Activated T-cell treated with anti-CD3 and anti-CD28 coated beads, Interleukin-2, amount 50 U/mL, for 4 hours (primary cell): ENCODE measurements around the gene FOXP1. TPM values are rescaled to one million over a fixed set of nuclear protein-coding genes. Genes with fewer than 3 reads are reported as not detected.

ENCODE experiments used
- ATAC-seq, 2 donors: fragments of 200-7000 bp; cut with Tn5 transposase; one replicate each; pipeline ENCODE4 v1.10.0; 2021
- DNase-seq: peaks from one replicate; pipeline ENCODE4 v3.0.0-alpha.2; 2020
- H3K27me3 Mint-ChIP-seq: one replicate; pipeline ENCODE4 v1.8.0; 2021; ENCODE audit warnings: low read depth, mixed read lengths
- H3K36me3 Mint-ChIP-seq: one replicate; pipeline ENCODE4 v1.8.0; 2022; ENCODE audit warnings: mixed read lengths; ENCODE audit not compliant: insufficient read depth
- H3K4me1 Mint-ChIP-seq: one replicate; pipeline ENCODE4 v1.8.0; 2021; ENCODE audit warnings: low read depth, mixed read lengths
- H3K4me3 Mint-ChIP-seq: one replicate; pipeline ENCODE4 v1.8.0; 2021; ENCODE audit warnings: mild to moderate bottlenecking, moderate library complexity, mixed read lengths
- H3K9me3 Mint-ChIP-seq: one replicate; pipeline ENCODE4 v1.8.0; 2021; ENCODE audit warnings: mixed read lengths
- total RNA-seq, 3 donors: library from RNA; stranded (reverse); gene quantifications; one replicate each; pipeline ENCODE4 v1.2.1, GENCODE V29; 2021

Gene FOXP1
- total RNA-seq, 3 donors from 2014 or later: 251 to 263 (median 256) TPM

GRCh38 chr3:71067977-71068654, 515.4 kb downstream of the FOXP1 start:
- Mint-ChIP-seq H3K9me3 (no peaks in the 10 kb centered on the region), H3K4me1 (peaks cover 63% of the 10 kb centered on the region), H3K36me3 (peaks cover 9% of the 10 kb centered on the region), H3K27me3 (no peaks in the 10 kb centered on the region), H3K4me3 (no peak overlapping the region)
- DNase-seq: no peak
- peak; percentile 12 to 15 for ATAC-seq

- peak; percentile 25 to 27 for ATAC-seq
- Mint-ChIP-seq H3K4me1 (peaks cover 61% of the 10 kb centered on the region), H3K27me3 (no peaks in the 10 kb centered on the region), H3K36me3 (peaks cover 14% of the 10 kb centered on the region), H3K9me3 (no peaks in the 10 kb centered on the region), H3K4me3 (peak overlapping the region; percentile 91)
- DNase-seq: peak; percentile 56
Observed at GRCh38 chr3:71066849-71067261, 516.7 kb downstream of the FOXP1 start.

- peaks cover 61% of the 10 kb centered on the region for H3K4me1 Mint-ChIP-seq
- no peaks in the 10 kb centered on the region for H3K27me3 Mint-ChIP-seq
- no peaks in the 10 kb centered on the region for H3K9me3 Mint-ChIP-seq
- DNase-seq: peak; percentile 27
- H3K36me3 Mint-ChIP-seq: peaks cover 18% of the 10 kb centered on the region
- peak overlapping the region; percentile 91 for H3K4me3 Mint-ChIP-seq
- ATAC-seq: peak; percentile 5 to 13
Observed at GRCh38 chr3:71066356-71066755, 517.2 kb downstream of the FOXP1 start.

- DNase-seq (no peak), ATAC-seq (no peak)
- H3K9me3 Mint-ChIP-seq: no peaks in the 10 kb centered on the region
- peak overlapping the region; percentile 91 for H3K4me3 Mint-ChIP-seq
- no peaks in the 10 kb centered on the region for H3K27me3 Mint-ChIP-seq
- peaks cover 61% of the 10 kb centered on the region for H3K4me1 Mint-ChIP-seq
- H3K36me3 Mint-ChIP-seq: peaks cover 20% of the 10 kb centered on the region
Observed at GRCh38 chr3:71065764-71066013, 517.8 kb downstream of the FOXP1 start.

- Mint-ChIP-seq H3K9me3 (no peaks in the 10 kb centered on the region), H3K4me3 (peak overlapping the region; percentile 91), H3K4me1 (peaks cover 61% of the 10 kb centered on the region), H3K36me3 (peaks cover 25% of the 10 kb centered on the region), H3K27me3 (no peaks in the 10 kb centered on the region)
- peak; percentile 68 for DNase-seq
- ATAC-seq: peak; percentile 39 to 41
Observed at GRCh38 chr3:71064956-71065763, 518.4 kb downstream of the FOXP1 start.

DNA sequence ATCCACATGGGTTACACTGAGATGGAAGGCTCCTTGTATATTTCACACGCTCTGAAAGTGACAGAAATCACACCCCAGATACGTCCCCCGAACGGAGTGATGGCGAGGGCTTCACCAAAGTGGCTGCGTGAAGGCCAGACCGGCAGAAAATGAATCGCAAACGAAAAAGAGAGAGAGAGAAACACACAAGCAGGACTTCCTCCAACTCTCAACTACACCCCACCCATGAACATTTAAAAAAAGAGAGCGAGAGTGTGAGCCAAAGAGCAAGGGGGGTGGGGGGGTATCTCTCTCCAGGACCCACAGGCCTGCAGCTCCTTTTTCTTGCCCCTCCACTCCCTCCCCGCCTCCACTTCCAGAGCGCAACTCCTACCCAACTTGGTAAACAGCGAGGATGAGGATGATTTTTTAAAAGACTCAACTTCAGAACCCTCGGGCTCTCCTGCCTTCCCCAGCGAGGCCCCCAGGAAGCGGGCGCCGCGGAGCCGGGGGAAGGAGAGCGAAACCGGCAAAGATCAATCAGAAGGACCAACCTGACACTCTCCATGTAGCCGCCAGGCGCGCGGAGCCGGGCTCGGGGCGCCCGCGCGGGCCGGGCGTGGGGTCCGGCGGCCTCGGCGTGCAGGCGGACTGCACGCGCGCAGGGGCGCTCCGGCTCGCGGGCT, 519.1 kb downstream of the FOXP1 start:
- Mint-ChIP-seq H3K4me1 (peaks cover 60% of the 10 kb centered on the region), H3K36me3 (peaks cover 26% of the 10 kb centered on the region)

DNA sequence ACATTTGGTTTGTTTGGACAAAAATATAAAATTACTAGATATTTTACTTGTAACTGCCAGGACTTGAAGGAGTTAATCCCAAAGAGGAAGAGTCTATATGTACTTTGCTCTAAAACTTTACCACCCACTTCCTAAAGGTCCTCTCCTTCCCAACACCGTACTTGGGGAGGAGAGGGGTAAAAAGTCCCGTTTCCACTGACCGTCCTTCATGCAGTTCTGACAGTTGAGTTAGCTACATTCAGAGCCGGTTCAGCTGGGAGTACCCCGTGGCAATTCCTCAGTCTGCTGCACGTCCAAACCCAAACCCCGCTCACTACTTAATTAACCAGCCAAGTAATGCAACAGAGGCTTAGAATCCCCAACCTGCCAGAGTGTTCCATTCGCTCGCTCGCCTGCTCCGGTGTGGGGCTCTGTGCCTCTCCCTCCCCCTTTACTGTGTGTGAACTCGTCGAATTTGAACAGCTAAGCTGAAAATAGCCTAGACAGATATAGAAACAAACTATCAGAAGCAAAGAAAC, 519.7 kb downstream of the FOXP1 start:
- Mint-ChIP-seq H3K36me3 (peaks cover 26% of the 10 kb centered on the region), H3K4me3 (no peak overlapping the region), H3K9me3 (no peaks in the 10 kb centered on the region), H3K27me3 (no peaks in the 10 kb centered on the region), H3K4me1 (peaks cover 59% of the 10 kb centered on the region)
- DNase-seq (peak; percentile 45), ATAC-seq (peak; percentile 24 to 26)

More for the DNA sequence above, 519.1 kb downstream of the FOXP1 start:
- H3K27me3 Mint-ChIP-seq: no peaks in the 10 kb centered on the region
- ATAC-seq (peak; percentile 25 to 36), DNase-seq (peak; percentile 50)
- H3K4me3 Mint-ChIP-seq: no peak overlapping the region
- H3K9me3 Mint-ChIP-seq: no peaks in the 10 kb centered on the region

DNA sequence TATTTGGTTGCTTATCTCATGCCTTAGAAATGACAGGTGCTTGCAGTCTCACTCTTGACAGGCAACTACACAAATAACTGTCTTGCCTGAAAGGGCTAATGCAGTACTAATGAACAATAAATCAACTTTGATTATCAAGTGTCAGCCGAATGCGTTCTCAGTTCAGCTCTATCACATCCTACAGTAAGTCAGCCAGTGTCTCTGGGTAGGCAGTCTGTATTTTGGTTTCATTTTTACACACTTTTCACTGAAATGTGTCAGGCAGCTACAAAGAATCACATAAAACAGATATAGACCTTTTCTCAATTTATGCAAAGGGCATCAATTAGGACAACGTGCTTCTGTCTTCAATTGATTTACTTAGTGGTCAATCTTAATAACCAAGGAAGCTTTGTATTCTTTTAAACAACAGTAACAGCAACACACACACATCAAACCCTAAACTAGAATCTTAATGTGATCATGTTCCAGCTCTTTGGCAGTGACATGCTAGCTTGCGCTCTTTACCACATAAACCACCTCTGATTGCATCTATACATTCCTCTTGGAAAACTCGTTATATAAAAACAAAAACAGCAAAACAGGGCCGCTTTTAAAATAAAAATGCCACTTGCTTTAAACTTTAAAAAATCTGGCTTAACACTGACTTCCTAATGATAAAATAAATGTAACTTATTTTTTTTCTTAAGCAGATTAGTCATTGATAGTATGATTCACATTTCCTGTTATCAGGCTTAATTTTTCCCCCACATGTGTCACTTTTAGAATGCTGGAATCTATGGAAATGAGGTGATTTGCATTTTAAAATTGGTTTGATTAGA, 520.4 kb downstream of the FOXP1 start:
- DNase-seq (no peak), ATAC-seq (peak; percentile 36 to 37)
- Mint-ChIP-seq H3K27me3 (no peaks in the 10 kb centered on the region), H3K4me3 (no peak overlapping the region), H3K36me3 (peaks cover 24% of the 10 kb centered on the region), H3K4me1 (peaks cover 61% of the 10 kb centered on the region), H3K9me3 (no peaks in the 10 kb centered on the region)

- ATAC-seq (no peak), DNase-seq (no peak)
- Mint-ChIP-seq H3K4me3 (no peak overlapping the region), H3K9me3 (no peaks in the 10 kb centered on the region), H3K4me1 (peaks cover 62% of the 10 kb centered on the region), H3K27me3 (no peaks in the 10 kb centered on the region), H3K36me3 (peaks cover 25% of the 10 kb centered on the region)
Observed at GRCh38 chr3:71062037-71062932, 521.2 kb downstream of the FOXP1 start.

DNA sequence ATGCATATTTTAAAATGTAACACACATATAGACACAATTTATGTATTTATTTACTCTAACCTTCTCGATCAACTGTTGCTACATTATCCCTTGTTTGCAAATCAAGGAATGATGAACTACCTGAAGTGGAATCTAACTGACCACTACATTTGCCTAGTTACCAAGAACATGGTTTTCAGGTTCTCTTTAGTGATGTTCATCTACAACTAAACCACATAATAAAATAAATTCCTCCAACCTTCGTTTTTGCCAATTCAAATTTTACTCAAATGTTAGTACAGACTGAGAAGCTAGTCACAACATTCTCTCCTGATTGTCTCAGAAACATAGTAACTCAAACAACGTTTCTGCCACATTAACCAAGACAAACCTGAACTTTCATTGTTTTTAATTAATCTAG, 521.9 kb downstream of the FOXP1 start:
- Mint-ChIP-seq H3K36me3 (peaks cover 25% of the 10 kb centered on the region), H3K4me1 (peaks cover 60% of the 10 kb centered on the region)

DNA sequence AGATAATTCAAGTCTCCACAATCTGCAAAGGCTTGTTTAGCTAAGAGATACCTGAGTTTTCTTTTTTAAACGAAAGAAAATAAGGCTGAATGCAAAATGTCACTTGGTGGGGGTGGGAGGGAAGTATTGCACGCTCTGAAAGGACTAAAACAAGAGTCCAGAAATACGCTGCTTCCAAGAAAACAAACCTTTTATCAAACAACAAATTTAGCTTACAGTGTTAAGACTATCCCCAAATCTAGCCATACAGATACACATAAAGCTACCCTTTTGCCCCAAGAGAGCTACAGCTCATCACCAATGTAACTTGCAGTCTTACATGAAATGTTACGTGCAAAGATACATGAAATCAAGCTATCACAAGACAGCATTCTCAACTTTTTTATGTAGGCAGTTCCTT, 522.5 kb downstream of the FOXP1 start:
- H3K36me3 Mint-ChIP-seq: peaks cover 25% of the 10 kb centered on the region
- DNase-seq (no peak), ATAC-seq (no peak)
- H3K27me3 Mint-ChIP-seq: no peaks in the 10 kb centered on the region
- no peak overlapping the region for H3K4me3 Mint-ChIP-seq
- H3K4me1 Mint-ChIP-seq: peaks cover 60% of the 10 kb centered on the region
- no peaks in the 10 kb centered on the region for H3K9me3 Mint-ChIP-seq

More for the DNA sequence above, 521.9 kb downstream of the FOXP1 start:
- ATAC-seq (no peak), DNase-seq (no peak)
- Mint-ChIP-seq H3K4me3 (no peak overlapping the region), H3K9me3 (no peaks in the 10 kb centered on the region), H3K27me3 (no peaks in the 10 kb centered on the region)

- no peak for DNase-seq
- Mint-ChIP-seq H3K27me3 (no peaks in the 10 kb centered on the region), H3K4me1 (peaks cover 63% of the 10 kb centered on the region), H3K36me3 (peaks cover 30% of the 10 kb centered on the region), H3K4me3 (no peak overlapping the region), H3K9me3 (no peaks in the 10 kb centered on the region)
- no peak for ATAC-seq
Observed at GRCh38 chr3:71060536-71060935, 523.0 kb downstream of the FOXP1 start.

- no peaks in the 10 kb centered on the region for H3K27me3 Mint-ChIP-seq
- peaks cover 93% of the 10 kb centered on the region for H3K4me1 Mint-ChIP-seq
- DNase-seq: no peak
- H3K9me3 Mint-ChIP-seq: no peaks in the 10 kb centered on the region
- peak overlapping the region; percentile 78 for H3K4me3 Mint-ChIP-seq
- peaks cover 54% of the 10 kb centered on the region for H3K36me3 Mint-ChIP-seq
- ATAC-seq: peak; percentile 80 to 82
Observed at GRCh38 chr3:71057526-71057894, 526.0 kb downstream of the FOXP1 start.
